Activated naive CD8-positive, alpha-beta T cell treated with anti-CD3 and anti-CD28 coated beads for 36 hours (primary cell): Measurements from ENCODE around the gene SLC25A47. TPM values are rescaled to one million over a fixed set of nuclear protein-coding genes. Genes with fewer than 3 reads are reported as not detected.

Source experiments
- DNase-seq: peaks from one replicate; pipeline ENCODE4 v3.0.0; 2021
- H3K27ac Mint-ChIP-seq: one replicate; pipeline ENCODE4 v1.8.0; 2022; ENCODE audit warnings: mild to moderate bottlenecking, moderate library complexity, mixed read lengths
- H3K27me3 Mint-ChIP-seq: one replicate; pipeline ENCODE4 v1.8.0; 2022; ENCODE audit warnings: mild to moderate bottlenecking, mixed read lengths
- H3K36me3 Mint-ChIP-seq: one replicate; pipeline ENCODE4 v1.8.0; 2021; ENCODE audit warnings: mild to moderate bottlenecking, mixed read lengths
- H3K4me1 Mint-ChIP-seq: one replicate; pipeline ENCODE4 v1.8.0; 2021; ENCODE audit warnings: mixed read lengths
- H3K4me3 Mint-ChIP-seq: one replicate; pipeline ENCODE4 v1.8.0; 2022; ENCODE audit warnings: mild to moderate bottlenecking, moderate library complexity, mixed read lengths
- H3K9me3 Mint-ChIP-seq: one replicate; pipeline ENCODE4 v1.8.0; 2022; ENCODE audit warnings: mixed read lengths
- total RNA-seq, 2 experiments: library from RNA; stranded (reverse); gene quantifications; one replicate each; pipeline ENCODE4 v1.2.3, GENCODE V29; 2021

The SLC25A47 gene
- total RNA-seq, 2 experiments from 2014 or later, result not detected

DNA sequence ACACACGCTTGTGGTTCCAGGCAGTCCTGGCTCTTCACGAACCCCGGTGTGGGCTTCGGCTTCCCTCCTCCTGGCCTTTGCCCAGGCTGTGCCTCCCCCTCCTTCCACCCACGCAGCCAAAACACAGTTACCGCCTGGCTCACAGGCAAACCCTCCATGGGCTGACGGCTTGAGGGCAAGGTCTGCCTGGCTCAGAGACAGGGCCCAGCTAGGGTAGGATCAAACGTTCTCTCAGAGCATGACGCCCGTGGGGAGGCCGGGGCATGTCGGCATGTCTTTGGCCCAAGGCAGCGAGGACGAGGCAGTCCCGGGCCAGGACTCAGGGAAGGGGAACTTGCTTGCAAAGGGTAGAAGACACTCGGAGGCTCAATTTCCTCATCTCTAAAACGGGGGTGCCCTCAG is 2.1 kb downstream of the SLC25A47 start:
- Mint-ChIP-seq H3K27me3 (no peaks in the 10 kb centered on the region), H3K4me1 (no peaks in the 10 kb centered on the region), H3K36me3 (no peaks in the 10 kb centered on the region), H3K9me3 (no peaks in the 10 kb centered on the region), H3K27ac (peak overlapping the region; percentile 44), H3K4me3 (no peak overlapping the region)
- DNase-seq, result no peak

GRCh38 chr14:100325958-100326357 is 2.8 kb downstream of the SLC25A47 start:
- Mint-ChIP-seq H3K27ac (no peak overlapping the region), H3K9me3 (no peaks in the 10 kb centered on the region), H3K36me3 (no peaks in the 10 kb centered on the region), H3K4me1 (no peaks in the 10 kb centered on the region), H3K4me3 (no peak overlapping the region), H3K27me3 (no peaks in the 10 kb centered on the region)
- DNase-seq, result no peak

- Mint-ChIP-seq H3K27me3 (no peaks in the 10 kb centered on the region), H3K4me3 (no peak overlapping the region), H3K36me3 (peaks cover 4% of the 10 kb centered on the region), H3K4me1 (no peaks in the 10 kb centered on the region), H3K9me3 (no peaks in the 10 kb centered on the region), H3K27ac (no peak overlapping the region)
- DNase-seq, result no peak
These were observed 4.0 kb downstream of the SLC25A47 start for GRCh38 chr14:100327128-100327527.

DNA sequence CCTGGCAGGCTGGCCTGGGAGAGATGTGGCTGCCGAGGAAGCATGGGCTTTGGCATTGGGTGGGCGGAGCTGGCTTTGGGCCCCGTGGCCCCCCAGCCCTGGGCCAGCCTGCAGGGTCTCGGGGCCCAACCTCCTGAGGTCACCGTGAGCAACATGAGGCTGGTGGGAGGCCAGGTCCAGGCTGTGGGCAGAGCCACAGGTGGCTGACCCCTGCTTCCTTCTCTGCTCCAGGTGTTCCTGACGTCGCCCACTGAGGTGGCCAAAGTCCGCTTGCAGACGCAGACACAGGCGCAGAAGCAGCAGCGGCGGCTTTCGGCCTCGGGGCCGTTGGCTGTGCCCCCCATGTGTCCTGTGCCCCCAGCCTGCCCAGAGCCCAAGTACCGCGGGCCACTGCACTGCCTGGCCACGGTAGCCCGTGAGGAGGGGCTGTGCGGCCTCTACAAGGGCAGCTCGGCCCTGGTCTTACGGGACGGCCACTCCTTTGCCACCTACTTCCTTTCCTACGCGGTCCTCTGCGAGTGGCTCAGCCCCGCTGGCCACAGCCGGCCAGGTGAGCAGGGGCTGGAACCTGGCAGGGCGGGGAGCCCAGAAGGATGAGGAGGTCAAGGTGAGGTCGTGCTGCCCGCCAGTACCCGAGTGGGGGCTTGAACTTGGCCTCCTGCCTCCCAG is 5.5 kb downstream of the SLC25A47 start:
- H3K4me3 Mint-ChIP-seq, result no peak overlapping the region
- peaks cover 8% of the 10 kb centered on the region for H3K36me3 Mint-ChIP-seq
- no peak for DNase-seq
- no peaks in the 10 kb centered on the region for H3K27me3 Mint-ChIP-seq
- no peaks in the 10 kb centered on the region for H3K9me3 Mint-ChIP-seq
- H3K4me1 Mint-ChIP-seq, result no peaks in the 10 kb centered on the region
- H3K27ac Mint-ChIP-seq, result no peak overlapping the region

DNA sequence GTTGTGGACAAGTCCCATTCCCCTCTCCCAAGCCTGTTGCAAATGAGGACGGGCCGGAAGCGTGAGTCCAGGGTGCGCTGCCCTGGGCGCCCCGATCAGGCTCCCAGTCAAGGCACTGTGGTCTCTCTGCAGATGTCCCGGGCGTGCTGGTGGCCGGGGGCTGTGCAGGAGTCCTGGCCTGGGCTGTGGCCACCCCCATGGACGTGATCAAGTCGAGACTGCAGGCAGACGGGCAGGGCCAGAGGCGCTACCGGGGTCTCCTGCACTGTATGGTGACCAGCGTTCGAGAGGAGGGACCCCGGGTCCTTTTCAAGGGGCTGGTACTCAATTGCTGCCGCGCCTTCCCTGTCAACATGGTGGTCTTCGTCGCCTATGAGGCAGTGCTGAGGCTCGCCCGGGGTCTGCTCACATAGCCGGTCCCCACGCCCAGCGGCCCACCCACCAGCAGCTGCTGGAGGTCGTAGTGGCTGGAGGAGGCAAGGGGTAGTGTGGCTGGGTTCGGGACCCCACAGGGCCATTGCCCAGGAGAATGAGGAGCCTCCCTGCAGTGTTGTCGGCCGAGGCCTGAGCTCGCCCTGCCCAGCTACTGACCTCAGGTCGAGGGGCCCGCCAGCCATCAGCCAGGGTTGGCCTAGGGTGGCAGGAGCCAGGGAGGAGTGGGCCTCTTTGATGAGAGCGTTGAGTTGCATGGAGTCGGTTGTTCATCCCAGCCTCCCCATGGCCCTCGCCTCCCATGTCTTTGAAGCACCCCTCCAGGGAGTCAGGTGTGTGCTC is 6.3 kb downstream of the SLC25A47 start:
- H3K27me3 Mint-ChIP-seq, result no peaks in the 10 kb centered on the region
- no peak for DNase-seq
- peaks cover 9% of the 10 kb centered on the region for H3K36me3 Mint-ChIP-seq
- no peak overlapping the region for H3K27ac Mint-ChIP-seq
- no peaks in the 10 kb centered on the region for H3K9me3 Mint-ChIP-seq
- H3K4me3 Mint-ChIP-seq, result no peak overlapping the region
- H3K4me1 Mint-ChIP-seq, result no peaks in the 10 kb centered on the region

- H3K4me1 Mint-ChIP-seq, result no peaks in the 10 kb centered on the region
These were observed 6.8 kb downstream of the SLC25A47 start for GRCh38 chr14:100330007-100330344.

GRCh38 chr14:100330388-100330931 is 7.3 kb downstream of the SLC25A47 start:
- H3K36me3 Mint-ChIP-seq, result peaks cover 15% of the 10 kb centered on the region
- H3K27ac Mint-ChIP-seq, result no peak overlapping the region
- H3K9me3 Mint-ChIP-seq, result no peaks in the 10 kb centered on the region
- no peaks in the 10 kb centered on the region for H3K4me1 Mint-ChIP-seq
- H3K27me3 Mint-ChIP-seq, result no peaks in the 10 kb centered on the region
- DNase-seq, result no peak
- no peak overlapping the region for H3K4me3 Mint-ChIP-seq

More at GRCh38 chr14:100330007-100330344, 6.8 kb downstream of the SLC25A47 start:
- Mint-ChIP-seq H3K36me3 (peaks cover 14% of the 10 kb centered on the region), H3K27ac (no peak overlapping the region), H3K4me3 (no peak overlapping the region), H3K9me3 (no peaks in the 10 kb centered on the region), H3K27me3 (no peaks in the 10 kb centered on the region)
- DNase-seq, result no peak

GRCh38 chr14:100332071-100332639 is 9.0 kb downstream of the SLC25A47 start:
- no peaks in the 10 kb centered on the region for H3K27me3 Mint-ChIP-seq
- no peak overlapping the region for H3K4me3 Mint-ChIP-seq
- no peak overlapping the region for H3K27ac Mint-ChIP-seq
- H3K36me3 Mint-ChIP-seq, result peaks cover 27% of the 10 kb centered on the region
- no peaks in the 10 kb centered on the region for H3K9me3 Mint-ChIP-seq
- DNase-seq, result no peak
- no peaks in the 10 kb centered on the region for H3K4me1 Mint-ChIP-seq

GRCh38 chr14:100332797-100333196 is 9.7 kb downstream of the SLC25A47 start:
- Mint-ChIP-seq H3K36me3 (peaks cover 31% of the 10 kb centered on the region), H3K27ac (no peak overlapping the region), H3K9me3 (no peaks in the 10 kb centered on the region), H3K4me1 (no peaks in the 10 kb centered on the region), H3K4me3 (no peak overlapping the region), H3K27me3 (no peaks in the 10 kb centered on the region)
- no peak for DNase-seq

- H3K4me3 Mint-ChIP-seq, result no peak overlapping the region
These were observed 10.2 kb downstream of the SLC25A47 start for GRCh38 chr14:100333311-100333710.

DNA sequence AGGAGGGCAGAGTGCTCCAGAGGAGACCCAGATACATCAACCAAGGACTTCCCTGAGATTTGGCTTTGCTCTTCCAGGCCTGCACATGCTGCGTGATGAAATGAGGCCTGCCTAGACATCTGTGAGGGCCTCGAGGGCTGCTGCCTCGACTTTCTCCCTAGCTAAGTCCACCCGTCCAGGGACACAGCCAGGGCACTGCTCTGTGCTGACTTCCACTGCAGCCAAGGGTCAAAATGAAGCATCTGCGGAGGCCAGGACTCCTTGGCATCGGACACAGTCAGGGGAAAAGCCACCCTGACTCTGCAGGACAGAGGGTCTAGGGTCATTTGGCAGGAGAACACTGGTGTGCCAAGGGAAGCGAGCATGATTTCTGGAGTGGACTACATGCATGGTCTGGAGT is 10.7 kb downstream of the SLC25A47 start:
- Mint-ChIP-seq H3K9me3 (no peaks in the 10 kb centered on the region), H3K4me3 (no peak overlapping the region), H3K36me3 (peaks cover 38% of the 10 kb centered on the region), H3K27ac (no peak overlapping the region), H3K27me3 (no peaks in the 10 kb centered on the region), H3K4me1 (no peaks in the 10 kb centered on the region)
- no peak for DNase-seq

More at GRCh38 chr14:100333311-100333710, 10.2 kb downstream of the SLC25A47 start:
- H3K36me3 Mint-ChIP-seq, result peaks cover 35% of the 10 kb centered on the region
- DNase-seq, result no peak
- no peak overlapping the region for H3K27ac Mint-ChIP-seq
- H3K9me3 Mint-ChIP-seq, result no peaks in the 10 kb centered on the region
- no peaks in the 10 kb centered on the region for H3K4me1 Mint-ChIP-seq
- H3K27me3 Mint-ChIP-seq, result no peaks in the 10 kb centered on the region

GRCh38 chr14:100334904-100335303 is 11.8 kb downstream of the SLC25A47 start:
- DNase-seq, result no peak
- H3K36me3 Mint-ChIP-seq, result peaks cover 41% of the 10 kb centered on the region
- no peak overlapping the region for H3K27ac Mint-ChIP-seq
- H3K4me3 Mint-ChIP-seq, result no peak overlapping the region
- H3K4me1 Mint-ChIP-seq, result no peaks in the 10 kb centered on the region
- H3K27me3 Mint-ChIP-seq, result no peaks in the 10 kb centered on the region
- H3K9me3 Mint-ChIP-seq, result no peaks in the 10 kb centered on the region

DNA sequence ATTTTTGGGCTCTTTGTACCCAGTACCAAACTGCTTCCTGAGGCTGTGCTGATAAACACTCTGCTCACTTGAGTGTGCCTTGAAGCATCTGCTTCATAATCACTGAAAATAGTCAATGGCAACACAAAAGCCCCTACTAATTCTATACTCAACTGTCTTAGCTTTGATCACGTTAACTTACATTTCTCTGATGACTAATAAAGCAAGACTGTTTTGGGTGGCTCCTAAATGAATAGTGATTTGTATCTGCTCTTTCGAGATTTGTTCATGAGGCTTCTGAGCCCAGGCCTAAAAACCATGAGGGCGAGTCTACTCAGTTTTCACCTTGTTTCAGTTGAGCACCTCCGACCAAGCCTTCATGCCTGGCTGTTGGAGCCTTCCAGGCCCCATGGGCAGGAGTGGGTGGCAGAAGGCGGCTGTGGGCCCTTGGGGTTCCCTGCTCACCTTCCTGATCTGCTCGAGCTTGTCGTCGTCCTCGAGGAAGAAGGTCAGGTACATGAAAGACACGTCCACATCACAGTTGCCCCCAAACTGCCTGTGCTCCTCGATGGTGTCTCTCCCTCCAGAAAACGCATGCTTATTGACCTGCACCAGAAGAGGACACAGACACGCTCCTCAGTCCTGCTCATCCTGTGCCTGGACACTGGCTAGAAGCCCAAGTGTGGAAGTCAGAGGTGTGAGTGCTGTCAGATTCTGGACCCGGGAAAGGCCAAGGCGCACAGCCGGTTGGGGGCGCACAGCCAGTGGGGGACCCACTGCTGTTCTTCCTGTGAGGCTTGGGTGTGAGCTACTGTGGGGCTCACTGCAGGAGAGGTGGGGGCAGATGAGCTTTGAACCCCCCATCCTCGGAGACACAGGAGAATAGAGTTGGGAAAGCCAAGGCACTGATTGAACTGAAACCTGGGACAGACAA is 13.7 kb downstream of the SLC25A47 start:
- Mint-ChIP-seq H3K36me3 (peaks cover 54% of the 10 kb centered on the region), H3K27ac (peak overlapping the region; percentile 34), H3K4me1 (peaks cover 10% of the 10 kb centered on the region), H3K9me3 (no peaks in the 10 kb centered on the region), H3K27me3 (no peaks in the 10 kb centered on the region), H3K4me3 (no peak overlapping the region)
- DNase-seq, result no peak

- Mint-ChIP-seq H3K27me3 (no peaks in the 10 kb centered on the region), H3K36me3 (peaks cover 61% of the 10 kb centered on the region), H3K4me1 (peaks cover 16% of the 10 kb centered on the region), H3K4me3 (no peak overlapping the region), H3K9me3 (no peaks in the 10 kb centered on the region), H3K27ac (peak overlapping the region; percentile 69)
- no peak for DNase-seq
These were observed 16.8 kb downstream of the SLC25A47 start for GRCh38 chr14:100339766-100340422.
